ENCODE results near the gene HIC2.
"Not testable (repeated sequence)": the region's sequence is repeated elsewhere in the genome, so short reads cannot be mapped to it uniquely, and the experiment has no call there.

The HIC2 gene

GRCh38 chr22:21499623-21500506 lies 82.7 kb downstream of the HIC2 start:
- H3K4me3 ChIP-seq (ENCODE audit: low read depth, low read length), result not testable (repeated sequence)
